Esophagus squamous epithelium (tissue), 4 donors: ENCODE results near the gene RNF17.

ENCODE experiments used
- POLR2A ChIP-seq, 4 donors: fragments of 450-650 bp; IDR thresholded peaks; one replicate each; pipeline ENCODE4 v1.6.1; 2017; ENCODE audit warnings: antibody characterized with exemption in 4 of 4, mild to moderate bottlenecking in 4 of 4, moderate library complexity in 3 of 4
- TF ChIP-seq, protein P1 (sequence below), 6 experiments: fragments of 450-650 bp in 4 of 6; fragments of 200-600 bp in 2 of 6; sonication (generic) in 2 of 6; IDR thresholded peaks; one replicate each; pipeline ENCODE4 v1.5.1; 2016 to 2019; ENCODE audit warnings: antibody characterized with exemption in 6 of 6, mild to moderate bottlenecking in 4 of 6, moderate library complexity in 4 of 6

DNA sequence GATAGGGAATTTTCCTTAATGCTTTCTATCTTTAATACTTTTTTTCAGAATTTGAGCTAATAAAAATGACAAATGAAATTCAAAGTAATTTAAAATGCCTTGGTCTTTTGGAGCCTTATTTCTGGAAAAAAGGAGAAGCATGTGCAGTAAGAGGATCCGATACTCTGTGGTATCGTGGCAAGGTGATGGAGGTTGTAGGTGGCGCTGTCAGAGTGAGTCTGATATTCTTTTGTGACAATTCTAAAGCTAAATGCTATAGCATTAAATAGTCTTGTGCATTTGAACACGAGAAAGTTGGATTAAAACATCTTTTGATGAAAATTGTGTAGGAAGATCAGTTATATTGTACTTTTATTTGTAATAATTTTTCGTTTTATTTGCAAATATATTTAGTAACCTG is 95.0 kb downstream of the RNF17 start:
- TF ChIP-seq, protein P1, sequence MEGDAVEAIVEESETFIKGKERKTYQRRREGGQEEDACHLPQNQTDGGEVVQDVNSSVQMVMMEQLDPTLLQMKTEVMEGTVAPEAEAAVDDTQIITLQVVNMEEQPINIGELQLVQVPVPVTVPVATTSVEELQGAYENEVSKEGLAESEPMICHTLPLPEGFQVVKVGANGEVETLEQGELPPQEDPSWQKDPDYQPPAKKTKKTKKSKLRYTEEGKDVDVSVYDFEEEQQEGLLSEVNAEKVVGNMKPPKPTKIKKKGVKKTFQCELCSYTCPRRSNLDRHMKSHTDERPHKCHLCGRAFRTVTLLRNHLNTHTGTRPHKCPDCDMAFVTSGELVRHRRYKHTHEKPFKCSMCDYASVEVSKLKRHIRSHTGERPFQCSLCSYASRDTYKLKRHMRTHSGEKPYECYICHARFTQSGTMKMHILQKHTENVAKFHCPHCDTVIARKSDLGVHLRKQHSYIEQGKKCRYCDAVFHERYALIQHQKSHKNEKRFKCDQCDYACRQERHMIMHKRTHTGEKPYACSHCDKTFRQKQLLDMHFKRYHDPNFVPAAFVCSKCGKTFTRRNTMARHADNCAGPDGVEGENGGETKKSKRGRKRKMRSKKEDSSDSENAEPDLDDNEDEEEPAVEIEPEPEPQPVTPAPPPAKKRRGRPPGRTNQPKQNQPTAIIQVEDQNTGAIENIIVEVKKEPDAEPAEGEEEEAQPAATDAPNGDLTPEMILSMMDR (IDR thresholded peaks at IDR 0.05), result no peak
- no peak for TF ChIP-seq POLR2A (IDR thresholded peaks at IDR 0.05)
